Endothelial cell of umbilical vein (primary cell): ENCODE results near the gene CAPG. TPM values are rescaled to one million over a fixed set of nuclear protein-coding genes. Genes with fewer than 3 reads are reported as not detected.

ENCODE experiments used
- BruUV-seq: library from RNA; stranded (reverse); fragments of 400-500 nt; replicated peaks from 2 replicates; lab custom pipeline; 2021; lab: Mats Ljungman, UMichigan
- CTCF ChIA-PET: fragments of 300-600, 350-600 bp; sonication (Branson Sonifier 250); formaldehyde crosslinking; loops from one replicate; lab custom pipeline; 2021; ENCODE audit warnings: antibody characterized with exemption, inconsistent platforms; lab: Charles Lee
- POLR2A ChIA-PET: fragments of 300-600, 350-600 bp; sonication (Branson Sonifier 250); formaldehyde crosslinking; loops from one replicate; lab custom pipeline; 2021; ENCODE audit warnings: antibody characterized with exemption, inconsistent platforms; lab: Charles Lee
- DNase-seq: peaks from one replicate; pipeline ENCODE4 v3.0.0-alpha.2; 2011; ENCODE audit warnings: low read depth, low spot score
- FAIRE-seq: peaks from 2 replicates; lab custom pipeline; 2011; peaks lifted over from hg19 to GRCh38; lab: Jason Lieb, UNC
- H2AFZ ChIP-seq: 2 replicates; pipeline ENCODE4 v1.6.0; 2012; ENCODE audit warnings: low read depth, low read length, control low read depth, inconsistent platforms
- H3K27ac ChIP-seq: 2 replicates; pipeline ENCODE4 v1.5.1; 2011; ENCODE audit warnings: low read depth, mild to moderate bottlenecking, control low read depth, low read length, moderate library complexity; ENCODE audit not compliant: insufficient read depth
- H3K27me3 ChIP-seq, 2 experiments: 2 replicates each; pipeline versions ENCODE4 v1.6.0 to v1.6.1; 2011; ENCODE audit warnings: low read length in 2 of 2, mixed read lengths in 1 of 2; ENCODE audit not compliant: control insufficient read depth in 2 of 2, insufficient read depth in 2 of 2
- H3K36me3 ChIP-seq, 2 experiments: 2 replicates in 1 of 2; 3 replicates in 1 of 2; pipeline ENCODE4 v1.5.1; 2011; ENCODE audit warnings: low read length in 2 of 2, mild to moderate bottlenecking in 1 of 2, moderate library complexity in 1 of 2; ENCODE audit not compliant: control insufficient read depth in 2 of 2, insufficient read depth in 2 of 2; ENCODE audit errors: extremely low read depth in 1 of 2
- H3K4me1 ChIP-seq: 3 replicates; pipeline ENCODE4 v1.5.1; 2011; ENCODE audit warnings: mild to moderate bottlenecking, low read length; ENCODE audit not compliant: control insufficient read depth, insufficient read depth; ENCODE audit errors: extremely low read depth
- H3K4me2 ChIP-seq: 2 replicates; pipeline ENCODE4 v1.6.1; 2011; ENCODE audit warnings: low read length, control low read depth, mixed read lengths; ENCODE audit not compliant: insufficient read depth
- H3K4me3 ChIP-seq, 3 experiments: fragments of 200-600 bp in 1 of 3; sonication (generic), shearing (Covaris generic) in 1 of 3; replicated peaks in 1 of 3; 2 replicates each; pipeline ENCODE4 v1.5.1; 2011 to 2016; ENCODE audit warnings: control low read depth in 3 of 3, low read length in 3 of 3, mild to moderate bottlenecking in 2 of 3, inconsistent platforms in 1 of 3, low read depth in 1 of 3, moderate library complexity in 1 of 3; ENCODE audit not compliant: insufficient read depth in 1 of 3
- H3K79me2 ChIP-seq: 2 replicates; pipeline ENCODE4 v1.6.0; 2012; ENCODE audit warnings: low read length, inconsistent platforms; ENCODE audit not compliant: control insufficient read depth, insufficient read depth
- H3K9ac ChIP-seq: replicated peaks from 2 replicates; pipeline ENCODE3; 2011; ENCODE audit warnings: low read length, control low read depth; ENCODE audit not compliant: insufficient read depth; ENCODE audit errors: extremely low read depth
- H3K9me1 ChIP-seq: replicated peaks from 3 replicates; pipeline ENCODE4 v1.6.0; 2011; ENCODE audit warnings: mild to moderate bottlenecking, low read length; ENCODE audit not compliant: control insufficient read depth, insufficient read depth; ENCODE audit errors: extremely low read depth
- H3K9me3 ChIP-seq: replicated peaks from 2 replicates; pipeline ENCODE4 v1.5.1; 2012; ENCODE audit warnings: low read length, inconsistent platforms; ENCODE audit not compliant: control insufficient read depth, insufficient read depth
- H4K20me1 ChIP-seq: replicated peaks from 2 replicates; pipeline ENCODE3; 2011; ENCODE audit warnings: mild to moderate bottlenecking, low read length; ENCODE audit not compliant: control insufficient read depth, insufficient read depth; ENCODE audit errors: extremely low read depth
- EZH2 ChIP-seq: IDR thresholded peaks from 2 replicates; pipeline ENCODE4 v1.6.1; 2012; ENCODE audit warnings: borderline replicate concordance, low read depth, mild to moderate bottlenecking, moderate library complexity, low read length, inconsistent platforms; ENCODE audit not compliant: severe bottlenecking
- FOS ChIP-seq: IDR thresholded peaks from 2 replicates; pipeline ENCODE4 v1.6.1; 2011; ENCODE audit warnings: mild to moderate bottlenecking, low read length, moderate library complexity, borderline replicate concordance; ENCODE audit not compliant: insufficient read depth
- GATA2 ChIP-seq: IDR thresholded peaks from 2 replicates; pipeline ENCODE4 v1.7.0; 2011; ENCODE audit warnings: low read depth, mild to moderate bottlenecking, moderate library complexity, mixed read lengths, low read length; ENCODE audit not compliant: insufficient read length, insufficient read depth
- JUN ChIP-seq: IDR thresholded peaks from 2 replicates; pipeline ENCODE4 v1.6.1; 2011; ENCODE audit warnings: borderline replicate concordance, low read depth; ENCODE audit not compliant: insufficient read length, insufficient read depth
- MYC ChIP-seq: IDR thresholded peaks from one replicate; pipeline ENCODE4 v1.6.1; 2011; ENCODE audit warnings: mild to moderate bottlenecking, low read depth, low read length
- POLR2A ChIP-seq: IDR thresholded peaks from 2 replicates; pipeline ENCODE4 v1.6.1; 2012; ENCODE audit warnings: low read depth, mild to moderate bottlenecking, control low read depth, low read length
- POLR2AphosphoS5 ChIP-seq: IDR thresholded peaks from 2 replicates; pipeline ENCODE4 v1.6.1; 2012; ENCODE audit warnings: low read depth, mild to moderate bottlenecking, control low read depth, low read length, moderate library complexity; ENCODE audit not compliant: insufficient read depth
- dilution Hi-C: fragments of 300-500 bp; cut with MboI; formaldehyde crosslinking; loops from one replicate; pipeline ENCODE4 v1.15.0; 2019; ENCODE audit warnings: low sequenced_read_pairs; ENCODE audit not compliant: extremely low pct_ligation_motif_present
- intact Hi-C: fragments of 100-400 bp; cut with micrococcal nuclease; formaldehyde crosslinking; loops from one replicate; pipeline ENCODE4 v1.10.0; 2022
- polyA plus RNA-seq, 4 experiments: library from polyadenylated mRNA; depleted of rRNA in 3 of 4; stranded (reverse) in 3 of 4; unstranded in 1 of 4; fragments of >200 nt; gene quantifications; 2 replicates each; pipeline versions ENCODE4 v1.2.1 to v1.2.3, GENCODE V29; 2011 to 2012; ENCODE audit warnings: missing spikeins in 1 of 4
- total RNA-seq: library from RNA; stranded (reverse); gene quantifications from 2 replicates; pipeline ENCODE4 v1.2.3, GENCODE V29; 2021
- TF ChIP-seq, protein P1 (sequence below): IDR thresholded peaks from 2 replicates; pipeline ENCODE4 v1.6.1; 2011; ENCODE audit not compliant: insufficient read depth, insufficient read length
- TF ChIP-seq, protein P2 (sequence below), 2 donors: IDR thresholded peaks; 1 replicate in 1 of 2; 2 replicates in 1 of 2; pipeline ENCODE4 v1.5.1; 2011; ENCODE audit warnings: low read length in 2 of 2, mild to moderate bottlenecking in 2 of 2, moderate library complexity in 2 of 2, control low read depth in 1 of 2, inconsistent platforms in 1 of 2, low read depth in 1 of 2; ENCODE audit not compliant: insufficient read depth in 1 of 2; ENCODE audit errors: extremely low read depth in 1 of 2

Gene CAPG
- total and polyA plus RNA-seq, 2 donors (not counting 3 experiments of a cell fraction or from before 2014, with no cell fraction given): 107 to 115 TPM

- no peak for DNase-seq
- Histone ChIP-seq H3K4me1 (no peaks in the 10 kb centered on the region), H3K4me2 (no peak overlapping the region), H3K79me2 (no peaks in the 10 kb centered on the region), H3K27ac (no peak overlapping the region), H3K27me3 (no peaks in the 10 kb centered on the region), H3K9ac (no peak overlapping the region), H3K36me3 (no peaks in the 10 kb centered on the region), H3K9me1 (no peaks in the 10 kb centered on the region), H3K4me3 (no peak overlapping the region), H3K9me3 (no peaks in the 10 kb centered on the region), H2AFZ (no peak overlapping the region), H4K20me1 (no peaks in the 10 kb centered on the region)
- TF ChIP-seq, protein P1, sequence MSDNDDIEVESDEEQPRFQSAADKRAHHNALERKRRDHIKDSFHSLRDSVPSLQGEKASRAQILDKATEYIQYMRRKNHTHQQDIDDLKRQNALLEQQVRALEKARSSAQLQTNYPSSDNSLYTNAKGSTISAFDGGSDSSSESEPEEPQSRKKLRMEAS: no peak
- TF ChIP-seq POLR2A: no peak
- no peak for TF ChIP-seq GATA2
- TF ChIP-seq, protein P2, sequence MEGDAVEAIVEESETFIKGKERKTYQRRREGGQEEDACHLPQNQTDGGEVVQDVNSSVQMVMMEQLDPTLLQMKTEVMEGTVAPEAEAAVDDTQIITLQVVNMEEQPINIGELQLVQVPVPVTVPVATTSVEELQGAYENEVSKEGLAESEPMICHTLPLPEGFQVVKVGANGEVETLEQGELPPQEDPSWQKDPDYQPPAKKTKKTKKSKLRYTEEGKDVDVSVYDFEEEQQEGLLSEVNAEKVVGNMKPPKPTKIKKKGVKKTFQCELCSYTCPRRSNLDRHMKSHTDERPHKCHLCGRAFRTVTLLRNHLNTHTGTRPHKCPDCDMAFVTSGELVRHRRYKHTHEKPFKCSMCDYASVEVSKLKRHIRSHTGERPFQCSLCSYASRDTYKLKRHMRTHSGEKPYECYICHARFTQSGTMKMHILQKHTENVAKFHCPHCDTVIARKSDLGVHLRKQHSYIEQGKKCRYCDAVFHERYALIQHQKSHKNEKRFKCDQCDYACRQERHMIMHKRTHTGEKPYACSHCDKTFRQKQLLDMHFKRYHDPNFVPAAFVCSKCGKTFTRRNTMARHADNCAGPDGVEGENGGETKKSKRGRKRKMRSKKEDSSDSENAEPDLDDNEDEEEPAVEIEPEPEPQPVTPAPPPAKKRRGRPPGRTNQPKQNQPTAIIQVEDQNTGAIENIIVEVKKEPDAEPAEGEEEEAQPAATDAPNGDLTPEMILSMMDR (IDR thresholded peaks at IDR 0.05; ENCODE audit: extremely low read depth in 1 of 2, insufficient read depth in 1 of 2, low read depth in 1 of 2, low read length in 2 of 2): no peak
- no peak for TF ChIP-seq POLR2AphosphoS5
- TF ChIP-seq JUN: no peak
- no peak for TF ChIP-seq EZH2
- no peak for TF ChIP-seq MYC
- no peak for TF ChIP-seq FOS
- no TSS peak for BruUV-seq
- dilution Hi-C loops: no loop called here
- ChIA-PET POLR2A (interaction anchor here (3.2 kb wide), 1 partner anchor 91 kb away, joined by 12 read pairs; the partner anchor contains the start of gene MAT2A), CTCF (interaction anchor here (0.8 to 2.2 kb wide), 2 partner anchors 10 to 33 kb away, joined by 3 to 6 read pairs; no protein-coding TSS in a partner anchor)
- no peak for FAIRE-seq
- intact Hi-C loops: no loop called here
Observed at GRCh38 chr2:85447222-85447585, 37.0 kb upstream of the CAPG start.
